HG02588 (cell line): Measurements from ENCODE around the gene CNOT4.
"Not testable (repeated sequence)": the region's sequence is repeated elsewhere in the genome, so short reads cannot be mapped to it uniquely, and the experiment has no call there.

Experiments
- ATAC-seq: cut with Tn5 transposase; IDR thresholded peaks from one replicate; pipeline ENCODE4 v1.9.1; 2021; ENCODE audit warnings: mild to moderate bottlenecking, moderate library complexity; ENCODE audit not compliant: unreplicated experiment

Gene CNOT4

DNA sequence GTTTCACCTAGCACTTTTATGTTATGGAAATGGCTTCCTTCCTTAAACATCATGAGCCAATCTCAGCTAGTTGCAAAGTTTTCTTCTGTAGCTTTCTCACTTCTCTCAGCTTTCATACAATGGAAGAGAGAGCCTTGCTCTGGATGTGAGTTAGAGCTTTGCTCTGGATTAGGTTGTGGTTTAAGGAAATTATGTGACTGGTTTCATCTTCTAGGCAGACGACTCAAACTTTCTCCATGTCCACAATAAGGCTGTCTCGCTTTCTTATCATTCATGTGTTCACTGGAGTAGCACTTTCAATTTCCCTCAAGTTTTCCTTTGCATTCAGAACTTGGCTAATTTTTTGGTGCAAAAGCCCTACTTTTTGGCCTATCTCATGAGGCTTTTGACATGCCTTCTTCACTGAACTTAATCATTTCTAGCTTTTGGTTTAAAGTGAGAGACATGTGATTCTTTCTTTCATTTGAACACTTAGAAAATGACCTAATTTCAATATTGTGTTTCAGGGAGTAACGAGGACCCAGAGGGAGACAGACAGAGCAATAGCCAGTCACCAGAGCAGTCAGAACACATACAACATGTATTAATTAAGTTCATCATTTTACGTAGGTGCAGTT, 49.8 kb downstream of the CNOT4 start:
- ATAC-seq = peak; percentile 46

DNA sequence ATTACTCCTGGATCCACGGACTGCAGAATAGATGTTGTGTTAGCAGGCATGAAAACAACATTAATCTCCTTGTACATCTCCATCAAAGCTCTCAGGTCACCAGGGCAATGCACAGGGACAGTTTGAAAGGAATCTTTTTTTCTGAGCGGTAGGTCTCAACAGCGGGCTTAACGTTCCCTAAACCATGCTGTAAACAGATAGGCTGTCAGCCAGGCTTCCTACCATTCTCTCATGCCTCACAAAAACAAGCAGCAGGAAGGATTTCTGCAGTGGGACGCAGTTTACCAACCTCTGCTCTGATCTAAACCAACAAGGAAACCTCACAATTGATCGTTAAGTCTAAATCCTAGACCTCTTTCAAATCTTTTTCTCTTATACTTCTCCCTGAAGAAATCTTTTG, 50.8 kb downstream of the CNOT4 start:
- no peak for ATAC-seq

DNA sequence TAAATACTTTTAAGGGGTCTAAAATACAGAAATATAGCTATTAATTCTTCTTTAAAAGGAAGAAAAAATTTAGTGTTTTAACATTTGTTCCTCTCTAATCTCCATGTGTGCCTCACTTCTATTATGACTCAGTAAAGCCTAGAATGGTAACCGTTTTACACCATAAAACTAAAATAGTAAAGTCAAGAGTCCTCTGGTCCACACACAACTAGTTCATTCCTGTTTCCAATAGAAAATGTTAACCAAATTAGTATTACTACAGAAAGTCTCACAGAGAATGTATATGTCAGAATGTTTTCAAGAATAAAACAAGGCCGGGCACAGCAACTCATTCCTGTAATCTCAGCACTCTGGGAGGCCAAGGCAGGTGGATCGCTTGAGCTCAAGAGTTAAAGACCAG, 55.8 kb downstream of the CNOT4 start:
- ATAC-seq = no peak

DNA sequence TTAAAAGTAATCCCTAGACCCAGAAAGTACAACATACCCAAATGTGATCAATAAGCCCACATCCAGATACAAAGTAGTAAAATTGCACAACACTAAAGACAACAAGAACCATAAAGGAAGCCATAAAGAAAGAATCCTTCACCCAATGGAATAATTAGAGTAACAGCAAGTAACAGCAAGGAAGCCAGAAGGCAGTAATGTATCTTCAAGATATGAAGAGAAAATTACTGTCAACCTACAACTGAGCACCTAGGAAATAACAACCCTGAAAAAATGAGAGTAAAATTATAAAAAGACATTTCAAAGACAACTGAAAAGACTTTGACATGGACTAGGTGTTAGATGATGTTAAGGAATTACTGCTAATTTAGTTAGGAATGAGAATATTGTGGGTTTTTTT, 60.5 kb downstream of the CNOT4 start:
- ATAC-seq = no peak

DNA sequence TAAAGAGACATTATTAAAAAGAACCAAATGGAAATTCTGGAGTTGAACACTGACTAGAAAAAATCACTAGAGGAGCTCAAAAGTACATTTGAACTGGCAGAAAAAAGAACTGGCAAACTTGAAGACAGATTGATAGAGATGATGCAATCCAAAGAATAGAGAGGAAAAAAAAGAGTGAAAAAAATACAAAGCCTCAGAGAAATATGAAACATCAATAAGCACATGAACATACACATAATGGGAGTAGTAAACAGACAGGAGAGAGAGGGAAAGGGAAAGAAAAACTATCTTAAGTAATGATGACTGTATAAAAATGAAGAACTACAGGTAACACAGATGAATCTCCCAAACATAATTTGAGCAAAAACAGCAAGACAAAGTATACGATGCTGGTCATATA, 61.1 kb downstream of the CNOT4 start:
- no peak for ATAC-seq

DNA sequence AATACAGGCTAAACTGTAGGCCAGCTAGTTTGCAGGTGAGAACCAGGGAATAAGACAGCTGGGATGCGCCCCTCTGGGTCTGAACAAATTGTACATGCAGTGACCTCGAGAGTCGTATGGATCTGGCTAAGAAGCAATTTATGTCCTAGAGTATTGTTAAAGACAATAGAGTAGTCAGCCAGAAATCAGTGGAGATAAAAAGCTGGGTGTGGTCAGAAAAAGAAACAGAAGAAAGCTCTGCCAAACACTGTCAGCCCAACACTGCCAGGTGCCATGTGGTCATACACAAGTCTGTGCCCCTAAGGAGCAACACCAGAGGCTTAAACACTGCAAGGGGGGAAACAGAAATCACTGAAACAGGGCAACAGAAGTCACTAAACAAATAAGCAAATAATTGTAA, 62.2 kb downstream of the CNOT4 start:
- no peak for ATAC-seq

DNA sequence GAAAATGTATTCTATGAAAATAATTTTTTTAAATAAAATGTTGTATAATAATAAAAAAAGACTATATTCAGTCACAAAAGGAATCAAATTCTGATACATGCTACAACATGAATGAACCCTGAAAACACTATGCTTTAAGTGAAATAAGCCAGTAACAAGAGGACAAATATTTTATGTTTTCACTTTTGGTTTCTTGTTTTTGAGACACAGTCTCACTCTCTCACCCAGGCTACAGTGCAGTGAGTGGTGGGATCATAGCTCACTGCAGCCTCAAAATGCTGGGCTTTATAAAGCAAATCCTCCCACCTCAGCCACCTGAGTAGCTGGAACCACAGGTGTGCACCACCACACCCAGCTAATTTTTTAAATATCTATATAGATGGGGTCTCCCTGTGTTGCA, 64.2 kb downstream of the CNOT4 start:
- ATAC-seq = no peak

DNA sequence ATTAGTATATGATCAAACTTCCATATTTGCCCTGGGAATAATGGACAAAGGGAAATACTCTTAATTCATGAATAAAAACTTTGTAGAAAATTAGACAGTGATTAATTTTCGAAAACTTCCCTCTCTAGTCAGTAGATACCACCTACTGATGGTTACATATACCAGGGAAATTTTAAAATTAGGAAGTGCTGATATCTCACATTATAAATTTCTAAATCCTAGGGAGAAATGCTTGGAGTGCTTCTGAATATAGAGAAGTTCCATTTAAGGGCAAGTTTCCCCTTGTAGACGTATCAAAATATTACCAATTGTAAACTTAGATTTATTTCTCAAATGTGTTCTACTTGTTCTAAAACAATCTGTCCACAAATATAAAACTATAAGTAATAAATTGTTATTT, 64.6 kb downstream of the CNOT4 start:
- not testable (repeated sequence) for ATAC-seq

DNA sequence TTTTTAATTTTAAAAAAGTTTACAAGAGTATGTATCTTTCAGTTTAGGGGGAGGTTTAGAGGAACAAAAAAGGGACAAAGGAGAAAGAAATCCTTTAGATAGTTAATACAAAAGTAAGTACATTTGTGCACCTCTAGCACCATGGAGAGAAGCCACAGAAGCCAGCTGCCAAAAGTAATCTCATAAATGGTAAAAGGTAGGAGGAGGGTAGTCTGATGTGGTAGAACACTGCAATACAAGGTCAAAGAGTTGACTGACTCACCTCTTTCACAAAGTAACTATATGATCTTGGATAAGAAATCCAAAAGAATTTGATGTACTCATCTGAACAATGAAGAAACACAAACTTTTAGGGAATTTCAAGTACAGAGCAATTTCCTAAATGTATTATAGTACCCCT, 68.1 kb downstream of the CNOT4 start:
- no peak for ATAC-seq

DNA sequence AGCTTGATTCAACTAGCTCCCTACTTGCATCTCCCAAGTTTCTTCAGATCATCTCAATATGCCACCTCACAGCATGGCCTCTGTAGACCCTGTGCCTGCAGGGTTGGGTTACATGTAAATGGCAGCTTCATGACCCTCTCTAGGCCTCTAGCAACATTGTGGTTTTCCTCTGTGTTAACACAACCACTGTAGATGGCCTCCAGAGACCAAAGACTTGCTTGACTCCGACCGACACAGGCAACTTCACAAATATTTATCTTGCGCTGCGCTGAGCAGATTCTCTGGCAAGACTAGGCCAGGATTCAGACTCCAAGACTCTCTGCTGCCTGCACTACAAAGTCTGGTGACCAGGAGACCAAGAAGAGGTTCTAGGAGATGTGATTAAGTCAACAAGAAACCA, 75.9 kb downstream of the CNOT4 start:
- ATAC-seq = no peak

DNA sequence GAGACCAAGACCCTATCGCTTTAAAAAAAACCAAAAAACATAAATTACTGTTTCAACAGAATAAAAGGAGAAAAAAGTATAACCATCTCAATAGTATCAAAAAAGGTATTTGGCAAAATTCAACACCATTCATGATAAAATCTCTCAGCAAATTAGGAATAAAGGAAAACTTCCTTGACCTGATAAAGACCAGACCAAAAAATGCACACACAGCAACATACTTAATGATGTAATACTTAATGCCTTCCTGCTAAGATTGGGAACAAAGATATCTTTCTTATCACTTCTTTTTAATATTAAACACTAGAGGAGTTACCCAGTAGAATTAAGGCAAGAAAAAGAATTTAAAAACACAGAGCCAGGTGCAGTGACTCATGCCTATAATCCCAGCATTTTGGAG, 79.3 kb downstream of the CNOT4 start:
- no peak for ATAC-seq

DNA sequence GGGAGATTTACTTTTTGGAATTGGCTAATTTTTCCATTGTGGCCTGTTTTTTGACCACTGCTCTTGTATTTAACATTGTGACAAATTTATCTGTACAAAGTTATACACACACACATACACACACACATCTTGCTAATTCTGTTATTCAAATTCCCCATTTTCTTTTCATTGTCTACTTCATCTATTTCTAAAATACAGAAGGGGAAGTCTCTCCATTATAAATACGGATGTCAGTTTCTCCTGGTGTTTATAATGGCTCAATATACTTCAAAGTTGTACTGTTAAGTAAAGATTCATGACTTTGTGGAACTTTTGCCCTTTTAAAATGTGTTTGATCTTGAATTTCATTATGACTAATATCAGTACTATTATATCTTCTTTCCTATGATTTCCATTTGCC, 81.0 kb downstream of the CNOT4 start:
- no peak for ATAC-seq

DNA sequence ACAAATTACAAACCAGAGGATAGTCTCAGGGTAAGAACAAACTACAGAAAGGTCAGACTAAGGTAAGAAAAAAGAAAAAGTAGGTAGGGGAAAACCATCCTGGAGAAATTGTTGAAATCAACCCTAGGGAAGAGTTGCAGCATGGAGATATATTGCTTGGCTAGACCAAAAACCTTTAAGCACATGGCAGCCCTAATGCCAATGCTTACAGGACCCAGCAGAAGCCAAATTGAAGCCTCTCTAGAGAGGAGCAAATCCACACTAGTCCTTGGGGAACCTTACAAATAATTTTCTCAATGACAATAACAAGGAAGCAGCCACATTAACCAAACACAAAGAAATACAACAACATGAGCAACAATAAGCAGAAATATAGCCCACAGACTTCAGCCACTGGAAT, 81.9 kb downstream of the CNOT4 start:
- no peak for ATAC-seq

DNA sequence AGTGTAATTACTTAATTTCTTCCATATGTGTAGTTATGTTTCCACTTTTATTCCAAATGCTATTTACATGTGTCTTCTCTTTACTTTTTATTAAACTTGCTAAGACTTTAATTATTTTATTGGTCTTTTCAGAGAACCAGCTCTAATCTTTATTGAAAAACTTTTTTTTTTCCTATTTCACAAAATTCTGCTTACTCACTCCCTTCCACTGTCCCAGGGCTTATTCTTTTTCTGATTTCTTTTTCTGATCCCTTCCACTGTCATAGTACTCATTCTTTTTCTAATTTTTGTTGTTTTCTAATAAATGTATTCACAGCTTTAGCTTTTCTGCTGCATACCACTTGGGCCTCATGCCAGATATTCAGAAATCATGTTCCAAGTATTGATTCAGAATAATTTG, 82.7 kb downstream of the CNOT4 start:
- ATAC-seq = no peak

DNA sequence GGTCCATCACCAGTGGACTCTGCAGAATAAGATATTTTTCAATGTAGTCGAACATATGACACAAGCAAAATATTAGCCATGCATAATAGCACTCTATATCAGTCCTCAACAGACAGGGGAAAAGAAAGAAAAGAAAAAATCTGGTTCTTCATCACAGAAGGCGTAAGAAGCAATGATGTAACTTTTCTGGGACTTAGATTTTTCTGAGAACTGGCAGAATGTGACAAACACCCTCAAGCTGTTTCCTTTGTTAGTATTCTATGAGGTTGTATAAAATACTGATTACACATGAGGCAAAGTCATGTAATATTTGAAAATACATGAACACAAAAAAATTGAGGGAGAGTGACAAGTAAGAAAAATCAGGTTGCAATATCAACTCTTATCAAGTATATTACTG, 84.9 kb downstream of the CNOT4 start:
- no peak for ATAC-seq

DNA sequence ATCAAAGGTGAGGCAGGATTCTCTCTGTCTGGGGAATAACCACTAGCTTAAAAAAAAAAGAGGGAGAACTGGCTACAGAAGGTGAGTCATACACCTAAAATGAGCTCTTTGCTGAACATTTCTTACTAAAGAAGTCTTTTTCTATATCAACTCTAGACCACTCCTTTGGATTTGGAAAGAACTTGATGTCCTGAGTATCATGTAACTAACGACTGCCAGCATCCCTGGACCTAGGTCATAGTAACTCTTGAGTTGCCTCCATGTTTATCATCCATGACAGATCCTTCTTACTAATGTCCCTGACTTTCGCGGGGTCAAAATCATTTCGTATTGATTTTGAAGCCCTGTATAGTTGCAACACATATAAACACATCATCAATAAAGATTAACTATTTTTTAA, 89.1 kb downstream of the CNOT4 start:
- ATAC-seq = no peak

DNA sequence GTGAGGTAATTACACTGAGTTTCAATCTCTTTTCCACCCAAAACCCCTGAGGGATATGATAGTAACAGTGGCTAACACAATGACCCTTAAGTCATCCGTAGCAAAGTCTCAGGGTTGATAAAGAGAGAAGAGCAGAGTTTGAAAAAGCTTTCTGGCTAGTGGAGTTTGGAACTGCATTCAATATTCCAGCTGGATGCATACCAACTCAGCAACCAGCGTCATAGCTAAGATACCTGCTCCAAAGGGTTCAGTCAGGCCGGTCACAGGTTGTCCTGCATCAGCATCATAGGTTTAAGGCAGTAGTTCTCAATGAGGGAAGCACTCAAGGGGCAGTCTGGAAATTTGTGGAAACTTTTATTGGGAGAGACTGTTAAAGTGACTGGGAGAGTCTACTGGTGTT, 93.5 kb downstream of the CNOT4 start:
- no peak for ATAC-seq

DNA sequence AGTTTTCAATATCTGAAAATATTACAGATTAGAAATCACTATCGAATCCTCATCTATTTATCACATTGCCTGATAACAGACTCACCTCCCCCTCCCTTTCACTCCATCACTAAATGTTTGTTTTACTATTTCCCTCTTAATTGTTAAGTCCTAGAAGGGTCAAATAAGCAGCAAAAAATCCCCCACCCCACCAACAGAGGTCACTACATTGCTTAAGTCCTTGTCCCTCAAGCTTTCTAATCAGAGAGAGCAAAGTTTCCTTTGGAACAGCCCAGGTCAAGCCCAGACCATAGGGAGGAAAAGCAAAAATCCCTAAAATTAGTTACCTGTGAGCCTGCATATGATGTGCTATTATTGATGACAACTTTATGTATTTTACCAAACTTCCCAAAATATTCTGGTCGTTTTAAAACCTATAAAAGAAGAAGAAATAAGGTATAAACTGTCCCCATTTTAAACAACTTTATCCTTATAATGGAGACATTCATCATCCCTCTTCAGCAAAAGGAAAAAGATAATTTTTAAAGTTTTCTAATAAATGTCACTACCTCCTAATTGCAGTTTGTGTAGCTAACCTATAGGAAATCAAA, 95.0 kb downstream of the CNOT4 start:
- ATAC-seq = no peak

DNA sequence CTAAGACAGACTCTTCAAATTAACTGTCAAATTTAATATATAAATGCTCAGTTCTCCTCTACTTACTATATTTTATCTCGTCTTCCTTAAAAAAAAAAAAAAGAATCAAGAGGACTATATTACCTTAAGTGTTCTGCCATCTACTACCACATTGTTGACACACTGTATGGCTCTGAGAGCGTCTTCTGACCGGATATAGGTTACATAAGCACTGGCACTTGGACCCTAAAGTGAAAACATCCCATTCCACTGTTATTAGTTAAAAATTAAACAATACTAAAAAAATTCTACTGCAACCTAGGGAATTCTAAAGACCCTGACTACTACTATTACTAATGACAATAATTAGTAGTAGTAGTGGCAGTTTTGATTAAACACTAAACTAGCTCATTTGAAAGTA, 95.7 kb downstream of the CNOT4 start:
- no peak for ATAC-seq

DNA sequence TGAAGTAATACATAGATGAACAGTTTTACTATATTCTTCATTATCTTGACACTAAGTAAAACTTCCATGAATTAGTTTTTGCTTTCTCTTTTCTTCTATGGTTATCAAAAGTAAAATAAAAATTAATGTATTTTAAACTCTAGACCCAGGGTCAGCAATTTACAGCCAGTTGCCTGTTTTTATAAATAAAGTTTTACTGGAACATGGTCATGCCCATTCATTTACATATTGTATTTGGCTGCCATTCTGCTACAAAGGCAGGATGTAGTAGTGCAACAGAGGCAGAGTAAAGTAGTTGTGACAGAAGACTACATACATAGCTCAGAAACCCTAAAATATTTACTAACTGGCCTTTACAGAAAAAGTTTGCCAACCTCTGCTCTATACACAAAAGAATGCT, 98.8 kb downstream of the CNOT4 start:
- ATAC-seq = no peak

DNA sequence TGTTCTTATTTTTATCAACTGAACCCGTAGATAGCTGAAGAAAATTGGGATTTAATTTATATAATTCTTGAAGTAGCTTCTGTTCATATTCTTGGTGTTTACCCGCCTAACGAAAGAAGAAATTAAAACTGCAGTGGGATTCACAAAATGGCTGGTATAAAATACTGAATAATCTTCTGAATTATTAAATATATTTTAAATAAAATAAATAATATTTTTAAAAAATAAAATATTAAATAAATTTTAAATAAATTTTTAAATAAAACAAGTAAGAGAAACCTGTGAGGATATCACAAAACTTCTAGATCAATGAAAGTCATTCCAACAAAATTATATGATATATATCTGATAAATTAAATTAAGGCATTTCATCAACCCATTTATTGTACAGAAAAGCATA, 99.4 kb downstream of the CNOT4 start:
- ATAC-seq = no peak

DNA sequence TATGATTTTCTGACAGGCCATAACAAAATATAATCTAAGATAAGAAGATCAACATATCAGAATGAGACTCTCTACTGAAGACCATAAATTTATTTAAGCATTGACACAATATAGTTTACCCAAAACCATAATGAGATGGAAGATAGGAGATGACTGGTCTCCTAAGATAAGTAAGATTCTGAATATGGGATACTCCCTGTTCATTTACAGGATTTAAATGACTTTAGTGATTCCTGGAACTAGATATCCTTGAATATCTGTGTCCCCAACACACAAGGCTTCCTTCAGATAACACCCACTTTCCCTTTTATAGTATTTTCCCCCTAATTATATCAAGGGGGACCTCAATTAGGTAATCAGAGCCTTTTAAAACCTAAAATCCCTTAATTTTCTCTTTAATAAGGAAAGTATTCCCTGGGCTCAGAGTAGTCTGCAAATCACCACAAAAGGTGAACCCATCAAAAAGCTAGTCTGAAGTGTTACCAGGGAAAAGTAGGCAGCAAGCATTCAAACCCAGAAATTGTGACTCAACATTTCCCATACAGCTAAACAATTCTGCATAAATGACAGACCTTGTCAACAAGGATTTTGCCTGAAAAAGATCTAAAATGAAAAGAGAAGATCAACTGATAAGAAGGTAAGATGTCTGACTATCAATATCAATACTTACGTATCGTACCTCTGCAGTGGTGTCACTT, 99.9 kb downstream of the CNOT4 start:
- ATAC-seq = no peak

DNA sequence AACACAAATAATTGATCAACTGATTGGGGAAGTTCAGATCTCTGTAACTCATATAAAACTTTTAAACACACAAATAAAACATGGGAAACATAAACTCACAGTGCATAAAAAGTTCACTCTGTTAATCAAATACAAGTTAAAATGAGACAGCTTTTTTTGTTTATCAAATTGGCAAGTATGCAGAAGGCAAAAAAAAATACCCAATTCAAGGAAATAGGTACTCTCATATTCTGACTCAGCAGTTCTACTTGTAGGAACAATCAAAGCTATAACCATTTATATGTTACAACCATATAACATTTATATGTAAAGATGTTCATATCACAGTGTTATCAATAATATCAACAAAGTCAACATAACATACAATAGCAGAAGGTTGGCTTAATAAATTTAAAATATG, 102.0 kb downstream of the CNOT4 start:
- no peak for ATAC-seq
